GM19351 (cell line): ENCODE data around the gene SLC39A11.
A peak's percentile ranks its signal among the peaks of the same experiment; 100 is the strongest.
"Not testable (repeated sequence)": the region's sequence is repeated elsewhere in the genome, so short reads cannot be mapped to it uniquely, and the experiment has no call there.

Experiments used
- ATAC-seq: cut with Tn5 transposase; IDR thresholded peaks from one replicate; pipeline ENCODE4 v1.9.1; 2021; ENCODE audit warnings: mild to moderate bottlenecking, moderate library complexity; ENCODE audit not compliant: unreplicated experiment

SLC39A11 gene

GRCh38 chr17:72765368-72766153 lies 326.9 kb downstream of the SLC39A11 start:
- no peak for ATAC-seq

- ATAC-seq, result no peak
These were observed 327.9 kb downstream of the SLC39A11 start for GRCh38 chr17:72764632-72765041.

GRCh38 chr17:72763981-72764380 lies 328.5 kb downstream of the SLC39A11 start:
- no peak for ATAC-seq

DNA sequence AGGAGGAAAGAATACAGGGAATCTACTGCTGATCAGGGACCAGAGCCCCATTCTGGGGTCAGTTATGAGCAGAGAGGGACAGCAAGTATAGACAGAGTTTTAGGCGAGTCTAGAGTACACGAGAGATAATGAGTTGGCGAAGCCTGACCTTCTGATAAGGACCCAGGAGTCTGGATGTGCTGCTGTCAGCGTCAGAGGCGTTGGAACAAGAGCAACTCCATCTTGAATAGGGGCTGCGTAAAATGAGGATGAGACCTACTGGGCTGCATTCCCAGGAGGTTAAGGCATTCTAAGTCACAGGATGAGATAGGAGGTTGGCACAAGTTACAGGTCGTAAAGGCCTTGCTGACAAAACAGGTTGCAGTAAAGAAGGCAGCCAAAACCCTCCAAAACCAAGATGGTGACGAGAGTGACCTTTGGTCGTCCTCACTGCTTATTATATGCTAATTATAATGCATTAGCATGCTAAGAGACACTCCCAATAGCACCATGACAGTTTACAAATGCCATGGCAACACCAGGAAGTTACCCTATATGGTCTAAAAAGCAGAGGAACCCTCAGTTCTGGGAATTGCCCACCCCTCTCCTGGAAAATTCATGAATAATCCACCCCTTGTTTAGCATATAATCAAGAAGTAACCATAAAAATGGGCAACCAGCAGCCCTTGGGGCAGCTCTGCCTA lies 330.5 kb downstream of the SLC39A11 start:
- ATAC-seq, result not testable (repeated sequence)

GRCh38 chr17:72761431-72761830 lies 331.1 kb downstream of the SLC39A11 start:
- ATAC-seq, result no peak

GRCh38 chr17:72760368-72760767 lies 332.1 kb downstream of the SLC39A11 start:
- no peak for ATAC-seq

GRCh38 chr17:72759301-72759700 lies 333.2 kb downstream of the SLC39A11 start:
- ATAC-seq, result no peak

DNA sequence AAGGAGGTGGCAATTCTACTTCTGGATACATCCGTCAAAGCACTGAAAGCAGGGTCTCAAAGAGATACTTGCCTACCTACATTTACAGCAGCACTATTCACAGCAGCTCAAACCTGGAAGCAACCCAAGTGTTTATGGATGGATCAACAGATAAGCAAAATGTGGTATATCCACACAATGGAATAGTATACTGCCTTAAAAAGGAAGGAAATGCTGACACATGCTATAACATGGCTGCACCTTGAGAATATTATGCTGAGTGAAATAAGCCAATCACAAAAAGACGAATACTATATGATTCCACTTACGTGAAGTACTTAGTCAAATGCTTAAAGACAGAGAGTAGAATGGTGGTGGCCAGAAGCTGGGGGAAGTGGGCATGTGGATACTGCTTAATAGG lies 336.2 kb downstream of the SLC39A11 start:
- no peak for ATAC-seq

DNA sequence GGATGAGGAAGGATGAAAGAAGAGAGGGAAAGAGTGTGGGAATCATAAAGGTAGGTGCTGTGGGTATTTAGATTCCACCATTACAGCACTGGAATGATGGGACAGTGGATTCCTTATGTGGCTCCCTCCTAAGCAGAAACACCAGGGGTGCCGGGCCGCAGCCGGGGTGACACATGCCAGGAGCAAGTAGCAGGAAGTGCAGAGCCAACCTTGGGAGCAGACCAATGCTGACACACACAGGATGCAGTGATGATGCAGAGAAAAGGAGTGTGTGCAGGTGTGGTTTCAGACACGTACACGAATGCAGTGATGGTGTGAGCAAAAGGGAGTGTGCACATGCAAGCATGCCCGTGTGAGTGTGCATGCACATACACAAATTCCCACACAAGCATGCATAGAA lies 338.0 kb downstream of the SLC39A11 start:
- ATAC-seq, result no peak

DNA sequence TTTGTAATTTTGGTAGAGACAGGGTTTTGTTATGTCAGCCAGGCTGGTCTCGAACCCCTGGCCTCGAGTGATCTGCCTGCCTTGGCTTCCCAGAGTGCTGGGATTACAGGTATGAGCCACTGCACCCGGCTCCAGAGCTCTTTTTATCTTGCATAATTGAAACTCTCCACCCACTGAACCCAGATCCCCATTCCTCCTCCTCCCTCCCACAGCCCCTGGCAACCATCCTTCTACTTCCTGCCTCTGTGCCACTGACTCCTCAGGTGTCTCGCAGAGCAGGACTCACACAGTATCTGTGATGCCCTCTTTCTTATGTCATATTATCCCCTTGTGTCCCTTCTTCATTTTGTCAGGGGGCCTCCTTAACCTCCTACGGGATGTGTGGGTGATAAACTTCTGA lies 340.7 kb downstream of the SLC39A11 start:
- ATAC-seq, result no peak

GRCh38 chr17:72749119-72749572 lies 343.3 kb downstream of the SLC39A11 start:
- ATAC-seq, result no peak

DNA sequence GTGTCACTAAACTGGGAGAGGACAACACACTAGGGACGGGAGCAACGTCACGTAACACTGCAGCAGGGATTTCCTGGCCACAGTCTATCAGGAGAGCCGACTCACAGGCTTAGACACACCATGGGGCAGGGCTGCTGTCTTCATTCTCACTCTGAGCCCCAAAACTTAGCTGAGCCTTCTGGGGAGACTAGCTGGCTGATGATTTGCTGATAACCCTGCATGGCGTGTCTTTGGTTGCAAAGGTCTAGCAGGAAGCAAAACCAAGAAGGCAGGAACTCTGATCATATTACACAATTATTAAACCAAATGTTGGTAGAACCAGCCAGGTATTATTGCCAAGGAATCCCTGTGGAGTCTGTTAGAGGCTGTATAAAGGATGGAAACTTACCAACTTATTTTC lies 345.0 kb downstream of the SLC39A11 start:
- no peak for ATAC-seq

DNA sequence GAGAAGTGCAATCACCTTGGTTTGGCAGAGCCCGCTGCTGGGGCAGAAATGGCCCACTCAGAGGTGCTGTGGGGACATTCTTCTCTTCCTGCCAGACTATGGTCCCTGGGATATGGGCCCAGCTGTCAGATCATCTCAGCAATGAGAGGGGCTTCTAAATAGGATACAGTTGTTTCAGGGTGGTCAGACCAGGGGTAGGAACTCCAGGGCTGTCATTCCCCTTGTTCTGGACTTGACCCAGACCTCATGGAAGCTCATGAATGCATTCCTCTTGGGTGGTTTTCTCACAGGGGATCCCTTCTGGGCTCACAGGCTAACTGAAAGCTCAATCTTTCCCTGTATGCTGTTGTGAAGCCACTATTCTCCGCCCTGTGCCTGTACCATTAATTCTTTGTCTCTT lies 347.2 kb downstream of the SLC39A11 start:
- no peak for ATAC-seq

DNA sequence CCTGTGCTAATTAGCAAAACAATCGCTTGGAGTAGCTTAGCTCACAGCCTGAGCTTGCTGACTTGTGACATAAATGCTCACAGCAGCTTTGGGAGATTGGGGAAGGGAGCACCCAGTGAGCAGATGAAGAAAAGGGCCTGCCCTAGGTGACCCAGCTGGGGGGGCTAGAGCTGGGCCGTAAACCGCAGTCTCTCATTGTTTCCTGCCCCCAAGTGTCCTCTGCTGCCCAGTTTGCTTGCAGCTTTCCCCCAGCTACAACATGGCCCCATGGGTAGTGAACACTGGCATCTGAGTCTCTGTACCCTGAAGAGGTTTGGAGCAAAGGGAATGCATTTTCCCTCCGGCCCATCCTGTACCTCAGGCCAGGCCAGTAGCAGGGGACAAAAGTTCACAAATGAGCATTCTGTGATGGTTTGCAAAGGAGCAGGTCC lies 349.4 kb downstream of the SLC39A11 start:
- no peak for ATAC-seq

DNA sequence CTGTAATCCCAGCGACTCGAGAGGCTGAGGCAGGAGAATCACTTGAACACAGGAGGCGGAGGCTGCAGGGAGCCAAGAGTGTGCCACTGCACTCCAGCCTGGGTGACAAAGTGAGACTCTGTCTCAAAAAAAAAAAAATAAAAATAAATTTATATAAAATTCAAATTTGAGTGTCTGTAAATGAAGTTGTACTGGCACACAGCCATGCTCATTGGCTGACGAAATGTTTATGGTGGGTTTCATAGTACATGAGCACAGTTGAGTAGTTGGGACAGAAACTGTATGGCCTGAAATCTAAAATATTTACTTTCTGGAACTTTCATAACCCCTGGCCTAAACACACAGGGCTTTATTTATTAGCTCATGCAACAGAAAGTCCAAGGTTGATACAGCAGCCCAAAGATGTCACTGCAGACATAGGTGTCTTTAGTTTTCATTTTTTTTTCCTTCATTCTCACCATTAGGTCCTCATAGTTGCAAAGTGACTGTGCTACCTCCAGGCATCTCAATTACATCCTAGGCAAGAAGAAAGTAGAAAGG lies 355.3 kb downstream of the SLC39A11 start:
- no peak for ATAC-seq

- ATAC-seq, result no peak
These were observed 356.9 kb downstream of the SLC39A11 start for GRCh38 chr17:72735592-72735991.

DNA sequence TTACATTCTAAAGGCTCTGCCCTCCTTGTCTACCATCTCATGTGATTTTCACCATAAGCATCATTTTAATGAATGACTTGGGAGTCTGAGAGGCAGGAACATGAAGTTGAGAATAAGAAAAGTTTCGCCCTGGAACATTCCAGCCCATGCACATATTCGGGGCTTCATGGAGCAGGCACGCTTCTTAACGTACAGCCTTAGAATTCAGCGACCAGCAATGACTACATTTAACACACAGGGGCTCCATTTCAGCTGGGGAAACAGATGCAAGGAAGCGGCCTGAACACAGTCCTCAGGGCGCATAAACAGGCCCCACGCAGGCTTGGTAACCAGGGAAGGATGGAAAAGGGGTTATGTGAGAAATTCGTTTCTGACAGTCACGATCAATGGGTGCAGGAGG lies 357.4 kb downstream of the SLC39A11 start:
- no peak for ATAC-seq

DNA sequence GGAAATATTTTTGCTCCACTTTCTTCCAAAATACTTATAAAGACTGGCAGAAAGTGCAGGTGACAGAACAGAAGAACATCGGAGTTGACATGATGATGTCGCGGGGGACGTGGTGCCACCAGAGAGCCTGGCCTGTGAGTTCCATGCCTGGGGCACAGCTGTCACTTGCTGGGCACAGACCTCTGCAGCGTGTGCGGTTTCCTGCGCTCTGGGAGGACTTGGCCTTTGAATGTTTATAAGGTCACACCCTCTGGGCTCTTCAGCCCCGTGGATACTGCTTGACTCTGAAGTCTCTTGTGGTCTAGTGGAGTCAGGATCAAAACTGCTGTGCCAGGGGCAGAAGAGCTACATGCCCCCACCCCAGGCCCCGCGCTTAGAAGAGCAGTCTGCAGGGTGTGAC lies 357.9 kb downstream of the SLC39A11 start:
- no peak for ATAC-seq

GRCh38 chr17:72733619-72734282 lies 358.7 kb downstream of the SLC39A11 start:
- ATAC-seq, result peak; percentile 87

DNA sequence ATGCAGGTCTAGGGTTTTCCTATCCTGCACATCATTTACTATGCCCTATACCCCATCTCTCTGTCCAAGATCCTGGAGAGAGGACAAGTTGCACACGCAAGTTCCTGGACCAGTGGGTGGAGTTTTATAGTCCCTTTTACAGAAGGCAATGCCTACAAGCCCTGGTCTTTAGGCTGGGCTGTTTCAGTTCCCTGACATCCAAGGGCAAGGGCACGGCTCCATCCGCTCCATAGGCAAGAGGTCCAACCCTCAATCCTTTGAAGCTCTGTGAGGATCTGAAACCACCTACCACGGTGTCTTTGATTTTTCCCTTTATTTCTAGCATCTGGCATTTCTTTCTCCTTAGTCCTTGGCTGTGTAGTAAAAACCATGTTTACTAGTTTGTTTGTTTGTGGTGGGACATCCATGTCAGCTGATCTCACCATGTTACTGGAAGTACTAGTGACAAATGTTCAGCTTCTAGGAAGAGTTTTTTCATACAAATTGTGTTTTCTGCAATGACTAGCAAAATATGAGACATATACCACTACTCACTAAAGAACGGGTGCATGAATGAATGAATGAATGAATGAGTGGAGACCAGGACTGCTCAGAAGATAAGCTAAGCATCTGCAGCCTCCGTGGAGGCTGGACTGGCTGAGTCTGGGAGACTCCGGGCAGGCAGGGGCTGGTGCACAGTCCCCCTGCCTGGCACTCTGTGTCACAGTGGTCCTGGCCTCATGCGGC lies 359.4 kb downstream of the SLC39A11 start:
- ATAC-seq, result no peak

DNA sequence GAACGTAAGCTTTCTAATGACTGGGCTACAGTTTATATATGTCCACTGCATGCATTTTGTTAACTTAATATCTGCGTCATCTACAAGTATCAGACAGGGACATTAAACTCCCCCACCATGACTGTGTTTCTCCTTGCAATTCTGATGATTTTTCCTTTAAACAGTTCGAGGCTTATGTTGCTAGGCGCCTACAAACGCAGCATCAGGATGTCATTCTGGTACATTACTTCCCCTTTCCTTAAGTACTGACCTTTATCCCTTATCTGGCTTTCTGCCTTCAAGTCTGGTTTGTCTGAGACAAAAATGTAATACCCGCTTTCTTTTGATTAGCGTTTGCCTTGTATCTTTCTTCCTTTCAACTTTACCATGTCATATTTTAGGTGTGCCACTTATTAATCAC lies 362.4 kb downstream of the SLC39A11 start:
- ATAC-seq, result no peak
